OCI-LY3 (cell line): ENCODE data around the gene PER3.

Experiments
- H2AFZ ChIP-seq: fragments of 200-600, 300-600 bp; shearing (Covaris generic); 2 replicates; pipeline ENCODE4 v1.6.0; 2014; ENCODE audit warnings: antibody characterized with exemption, low read depth, low read length
- H3K27ac ChIP-seq: fragments of 200-600, 300-600 bp; sonication (generic); 2 replicates; pipeline ENCODE4 v1.5.1; 2014; ENCODE audit warnings: mild to moderate bottlenecking, low read length, moderate library complexity, mixed read lengths
- H3K27me3 ChIP-seq: fragments of 200-600, 300-600 bp; sonication (generic); 2 replicates; pipeline ENCODE4 v1.6.1; 2014; ENCODE audit warnings: low read depth, low read length, mixed read lengths
- H3K36me3 ChIP-seq: fragments of 200-600, 300-600 bp; sonication (generic); replicated peaks from 2 replicates; pipeline ENCODE3; 2014; ENCODE audit warnings: low read depth, low read length, mixed read lengths
- H3K4me1 ChIP-seq: fragments of 300-600, 200-600 bp; sonication (generic); 2 replicates; pipeline ENCODE4 v1.6.1; 2014; ENCODE audit warnings: low read length, mixed read lengths
- H3K4me2 ChIP-seq: fragments of 200-600, 300-600 bp; sonication (generic); 2 replicates; pipeline ENCODE4 v1.6.1; 2014; ENCODE audit warnings: low read length, mixed read lengths
- H3K4me3 ChIP-seq: fragments of 300-600, 200-600 bp; sonication (generic); 2 replicates; pipeline ENCODE4 v1.5.1; 2014; ENCODE audit warnings: antibody characterized with exemption, mild to moderate bottlenecking, low read length, moderate library complexity
- H3K79me2 ChIP-seq: fragments of 300-600, 200-600 bp; shearing (Covaris generic); 2 replicates; pipeline ENCODE4 v1.6.1; 2014; ENCODE audit warnings: mild to moderate bottlenecking, low read length, mixed read lengths
- H3K9ac ChIP-seq: fragments of 300-600, 200-600 bp; shearing (Covaris generic); 2 replicates; pipeline ENCODE4 v1.6.0; 2014; ENCODE audit warnings: mild to moderate bottlenecking, low read length, moderate library complexity
- H3K9me3 ChIP-seq: fragments of 200-600, 300-600 bp; shearing (Covaris generic); 2 replicates; pipeline ENCODE4 v1.6.1; 2014; ENCODE audit warnings: low read length, mixed read lengths; ENCODE audit not compliant: insufficient read depth
- H4K20me1 ChIP-seq: fragments of 200-600, 300-600 bp; sonication (generic); 2 replicates; pipeline ENCODE4 v1.6.1; 2016; ENCODE audit warnings: low read length, mixed read lengths; ENCODE audit not compliant: insufficient read depth
- EZH2phosphoT487 ChIP-seq: fragments of 200-600 bp; shearing (Covaris generic); IDR thresholded peaks from 2 replicates; pipeline ENCODE4 v1.6.1; 2018; ENCODE audit warnings: antibody characterized with exemption, mixed run types, low read depth
- TF ChIP-seq, protein P1 (sequence below): fragments of 200-600, 300-600 bp; sonication (generic); IDR thresholded peaks from 2 replicates; pipeline ENCODE4 v1.5.1; 2014; ENCODE audit warnings: antibody characterized with exemption, low read length, low read depth

Gene PER3

DNA sequence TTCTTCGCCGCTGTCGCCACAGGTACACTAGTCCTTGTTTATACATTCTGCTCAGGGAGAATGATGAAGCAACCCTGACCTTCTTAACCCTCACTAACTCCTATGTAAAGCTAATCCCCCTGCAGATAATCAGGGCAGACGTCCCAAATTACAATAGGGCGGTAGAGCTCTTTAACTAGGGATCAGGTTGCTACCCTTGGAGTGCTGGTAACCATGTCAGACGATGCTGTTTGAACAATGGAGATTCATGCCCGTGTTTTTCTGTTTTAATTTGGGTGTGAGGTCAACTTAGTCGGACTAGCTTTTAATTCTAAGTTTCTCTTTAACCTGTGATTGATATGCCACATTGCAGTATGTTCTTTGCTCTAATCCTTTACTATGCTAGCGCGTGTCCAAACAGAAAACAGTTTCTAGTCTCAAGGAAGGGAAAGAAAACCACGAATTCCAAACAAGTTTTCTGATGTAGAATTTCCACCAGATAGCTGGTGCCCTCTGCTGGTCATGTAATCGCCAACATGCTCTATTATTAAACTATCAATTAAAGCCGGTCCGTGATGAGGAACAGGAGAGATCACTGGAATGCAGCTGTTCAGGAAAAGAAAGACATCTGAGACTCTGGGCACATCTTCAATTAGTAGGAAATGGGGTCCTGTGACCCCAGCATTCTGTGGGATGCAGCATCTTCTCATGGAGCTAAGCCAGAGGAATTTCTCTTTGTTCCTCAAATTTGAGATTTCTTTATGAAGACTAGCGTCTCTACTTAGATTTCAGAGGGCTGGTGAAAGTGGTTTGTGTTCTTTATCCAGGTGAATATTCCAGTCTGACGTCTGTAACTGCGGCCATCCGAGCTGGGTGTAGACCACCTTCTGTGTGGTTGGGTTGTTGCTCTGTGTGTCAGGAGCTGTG is 31.3 kb upstream of the PER3 start:
- Histone ChIP-seq H3K79me2 (no peaks in the 10 kb centered on the region), H3K27ac (no peak overlapping the region), H3K27me3 (peaks cover 3% of the 10 kb centered on the region; the same call in 1 of the 2 replicates), H3K9ac (peak overlapping the region; percentile 14), H3K4me1 (0 out of 2 replicates have a peak, but pooled peaks cover 4% of the 10 kb centered on the region), H4K20me1 (no peaks in the 10 kb centered on the region), H3K4me2 (peak overlapping the region; percentile 72), H3K36me3 (no peaks in the 10 kb centered on the region), H2AFZ (peak overlapping the region; percentile 92), H3K4me3 (peak overlapping the region; percentile 75), H3K9me3 (no peaks in the 10 kb centered on the region)
- no peak for TF ChIP-seq EZH2phosphoT487
- TF ChIP-seq, protein P1, sequence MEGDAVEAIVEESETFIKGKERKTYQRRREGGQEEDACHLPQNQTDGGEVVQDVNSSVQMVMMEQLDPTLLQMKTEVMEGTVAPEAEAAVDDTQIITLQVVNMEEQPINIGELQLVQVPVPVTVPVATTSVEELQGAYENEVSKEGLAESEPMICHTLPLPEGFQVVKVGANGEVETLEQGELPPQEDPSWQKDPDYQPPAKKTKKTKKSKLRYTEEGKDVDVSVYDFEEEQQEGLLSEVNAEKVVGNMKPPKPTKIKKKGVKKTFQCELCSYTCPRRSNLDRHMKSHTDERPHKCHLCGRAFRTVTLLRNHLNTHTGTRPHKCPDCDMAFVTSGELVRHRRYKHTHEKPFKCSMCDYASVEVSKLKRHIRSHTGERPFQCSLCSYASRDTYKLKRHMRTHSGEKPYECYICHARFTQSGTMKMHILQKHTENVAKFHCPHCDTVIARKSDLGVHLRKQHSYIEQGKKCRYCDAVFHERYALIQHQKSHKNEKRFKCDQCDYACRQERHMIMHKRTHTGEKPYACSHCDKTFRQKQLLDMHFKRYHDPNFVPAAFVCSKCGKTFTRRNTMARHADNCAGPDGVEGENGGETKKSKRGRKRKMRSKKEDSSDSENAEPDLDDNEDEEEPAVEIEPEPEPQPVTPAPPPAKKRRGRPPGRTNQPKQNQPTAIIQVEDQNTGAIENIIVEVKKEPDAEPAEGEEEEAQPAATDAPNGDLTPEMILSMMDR = peak; percentile 72

GRCh38 chr1:7753641-7754040 is 30.4 kb upstream of the PER3 start:
- Histone ChIP-seq H3K4me1 (0 out of 2 replicates have a peak, but pooled peaks cover 4% of the 10 kb centered on the region), H3K9ac (no peak overlapping the region), H3K9me3 (no peaks in the 10 kb centered on the region), H3K27ac (no peak overlapping the region), H3K4me2 (no peak overlapping the region), H2AFZ (no peak overlapping the region), H3K36me3 (no peaks in the 10 kb centered on the region), H4K20me1 (no peaks in the 10 kb centered on the region), H3K4me3 (no peak overlapping the region), H3K79me2 (no peaks in the 10 kb centered on the region), H3K27me3 (peaks cover 3% of the 10 kb centered on the region; the same call in 1 of the 2 replicates)
- TF ChIP-seq, protein P1 = no peak
- TF ChIP-seq EZH2phosphoT487 = no peak

DNA sequence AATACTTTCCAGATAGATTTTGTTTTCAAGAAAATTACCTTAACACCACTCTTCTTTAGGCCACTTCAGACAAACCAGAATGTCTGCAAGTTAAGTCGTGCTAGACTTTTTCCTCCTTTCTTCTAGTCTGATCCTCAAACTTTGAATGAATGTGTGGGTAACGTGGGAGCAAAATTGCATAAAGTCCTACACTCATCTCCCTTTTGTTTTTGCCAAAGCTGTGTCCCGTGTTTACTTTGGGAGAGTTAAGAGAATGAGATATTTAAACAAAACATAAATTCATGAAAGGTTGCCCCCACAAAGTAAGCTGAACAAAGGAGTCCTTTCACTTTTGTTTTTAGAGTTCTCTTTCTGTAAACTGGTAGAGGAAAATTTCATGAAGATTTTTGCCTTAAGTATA is 29.9 kb upstream of the PER3 start:
- Histone ChIP-seq H3K27ac (no peak overlapping the region), H4K20me1 (no peaks in the 10 kb centered on the region), H3K4me1 (0 out of 2 replicates have a peak, but pooled peaks cover 4% of the 10 kb centered on the region), H2AFZ (0 out of 2 replicates have a peak overlapping the region, but pooled peaks have one; percentile 30), H3K4me2 (peak overlapping the region; percentile 30), H3K27me3 (peaks cover 3% of the 10 kb centered on the region; the same call in 1 of the 2 replicates), H3K36me3 (no peaks in the 10 kb centered on the region), H3K9ac (no peak overlapping the region), H3K4me3 (no peak overlapping the region), H3K9me3 (no peaks in the 10 kb centered on the region), H3K79me2 (no peaks in the 10 kb centered on the region)
- no peak for TF ChIP-seq EZH2phosphoT487
- TF ChIP-seq, protein P1 = no peak

DNA sequence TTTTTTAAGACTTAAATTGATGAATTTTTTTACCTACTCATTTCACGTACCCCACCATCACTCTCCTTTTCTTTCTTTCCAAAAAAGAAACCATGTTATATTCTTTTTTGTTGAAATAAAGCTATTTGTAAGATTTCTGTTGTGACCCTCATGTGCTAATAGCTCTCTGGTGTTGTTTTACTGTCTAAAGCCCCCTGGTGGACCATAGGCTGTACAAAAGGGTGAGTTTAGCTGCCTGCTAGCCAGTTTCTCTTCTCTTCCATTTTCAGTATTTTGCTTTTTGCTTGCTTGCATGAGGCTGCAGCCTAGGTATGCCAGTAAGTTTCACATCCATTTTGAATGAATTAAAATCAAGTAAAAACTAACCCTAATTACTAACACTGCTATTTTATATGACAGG is 28.6 kb upstream of the PER3 start:
- Histone ChIP-seq H3K79me2 (no peaks in the 10 kb centered on the region), H3K9ac (no peak overlapping the region), H4K20me1 (no peaks in the 10 kb centered on the region), H3K9me3 (no peaks in the 10 kb centered on the region), H3K27ac (no peak overlapping the region), H3K36me3 (no peaks in the 10 kb centered on the region), H2AFZ (no peak overlapping the region), H3K4me1 (0 out of 2 replicates have a peak, but pooled peaks cover 4% of the 10 kb centered on the region), H3K4me2 (no peak overlapping the region), H3K27me3 (peaks cover 3% of the 10 kb centered on the region; the same call in 1 of the 2 replicates), H3K4me3 (no peak overlapping the region)
- TF ChIP-seq, protein P1 = no peak
- no peak for TF ChIP-seq EZH2phosphoT487
